Smooth muscle cell of bladder (primary cell): ENCODE data around the gene LRRC1. TPM values are rescaled to one million over a fixed set of nuclear protein-coding genes. Genes with fewer than 3 reads are reported as not detected.

Experiments used
- total RNA-seq: library from RNA; depleted of rRNA; stranded (reverse); fragments of >200 nt; gene quantifications from 2 replicates; pipeline ENCODE4 v1.2.3, GENCODE V29; 2014

The LRRC1 gene
- total RNA-seq = 7.9 and 8.8 TPM in 2 replicates

GRCh38 chr6:53794720-53795339 lies at the start of gene LRRC1:
LRRC1 (plus strand) TSS chr6:53795005; CDS start chr6:53795257, 252 bp downstream.

Other genes with a start within 250 kb of the LRRC1 start
- 24.5 and 32.9 TPM in 2 replicates for gene GCLC, start 249.9 kb upstream of the LRRC1 start, total RNA-seq
- gene KLHL31, start 129.2 kb upstream of the LRRC1 start, total RNA-seq = under 0.01 TPM in 1 of 2 replicates, not detected in the other